HG02970 (cell line): ENCODE data around the gene VAMP1.
"Not testable (repeated sequence)": the region's sequence is repeated elsewhere in the genome, so short reads cannot be mapped to it uniquely, and the experiment has no call there.

Experiments used
- ATAC-seq: cut with Tn5 transposase; IDR thresholded peaks from one replicate; pipeline ENCODE4 v1.9.1; 2021; ENCODE audit warnings: mild to moderate bottlenecking, moderate library complexity, moderate number of reproducible peaks; ENCODE audit not compliant: unreplicated experiment, low FRiP score

Gene VAMP1

DNA sequence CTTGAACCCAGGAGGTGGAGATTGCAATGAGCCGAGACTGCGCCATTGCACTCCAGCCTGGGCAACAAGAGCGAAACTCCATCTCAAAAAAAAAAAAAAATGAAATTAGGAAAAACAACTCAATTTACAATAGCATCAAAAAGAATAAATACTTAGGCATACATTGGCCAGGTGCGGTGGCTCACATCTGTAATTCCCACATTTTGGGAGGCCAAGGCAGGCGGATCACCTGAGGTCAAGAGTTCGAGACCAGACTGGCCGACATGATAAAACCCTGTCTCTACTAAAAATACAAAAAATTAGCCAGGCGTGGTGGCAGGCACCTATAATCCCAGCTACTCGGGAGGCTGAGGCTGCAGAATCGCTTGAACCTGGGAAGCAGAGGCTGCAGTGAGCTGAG lies 42.7 kb downstream of the VAMP1 start:
- not testable (repeated sequence) for ATAC-seq

GRCh38 chr12:6426882-6427671 lies 43.4 kb downstream of the VAMP1 start:
- ATAC-seq, result peak; percentile 67

GRCh38 chr12:6425590-6426531 lies 44.6 kb downstream of the VAMP1 start:
- ATAC-seq, result no peak

GRCh38 chr12:6424866-6425265 lies 45.6 kb downstream of the VAMP1 start:
- ATAC-seq, result no peak

DNA sequence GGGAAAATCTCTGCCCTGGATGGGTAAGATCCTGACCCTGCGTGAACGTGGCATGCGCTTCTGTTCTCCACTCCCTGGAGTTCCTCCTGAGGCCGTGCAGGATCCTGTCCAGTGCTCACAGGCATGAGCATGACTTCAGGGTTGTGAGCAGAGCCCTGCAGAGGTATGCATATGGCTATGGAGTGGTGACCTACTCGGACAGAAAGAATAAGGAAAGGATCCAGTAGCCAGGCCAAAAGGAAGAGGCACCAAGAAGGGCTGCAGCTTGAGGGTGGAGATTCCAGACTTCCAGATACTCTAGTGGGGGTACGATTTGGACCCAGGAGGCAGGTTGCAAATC lies 46.5 kb downstream of the VAMP1 start:
- no peak for ATAC-seq

GRCh38 chr12:6423267-6424007 lies 47.0 kb downstream of the VAMP1 start:
- ATAC-seq, result no peak

GRCh38 chr12:6420364-6420763 lies 50.1 kb downstream of the VAMP1 start:
- ATAC-seq, result no peak

DNA sequence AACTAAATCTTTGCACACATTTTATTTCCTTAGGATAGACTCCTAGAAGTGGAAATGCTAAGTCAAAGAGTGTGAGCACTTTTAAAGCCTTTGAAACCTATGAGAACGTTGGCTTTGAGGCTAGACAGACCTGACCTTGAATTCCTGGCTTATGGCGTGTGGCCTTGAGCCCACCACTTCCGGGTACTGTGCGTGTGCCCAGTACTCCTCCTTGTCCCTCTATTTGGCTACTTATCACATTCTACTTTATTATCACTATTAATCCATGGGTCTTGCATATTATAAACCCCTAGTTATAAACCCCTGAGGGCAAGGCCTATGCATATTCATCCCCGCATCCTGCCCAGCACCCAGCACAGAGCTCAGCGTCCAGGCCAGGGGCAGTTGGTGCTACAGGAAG lies 51.7 kb downstream of the VAMP1 start:
- ATAC-seq, result no peak

DNA sequence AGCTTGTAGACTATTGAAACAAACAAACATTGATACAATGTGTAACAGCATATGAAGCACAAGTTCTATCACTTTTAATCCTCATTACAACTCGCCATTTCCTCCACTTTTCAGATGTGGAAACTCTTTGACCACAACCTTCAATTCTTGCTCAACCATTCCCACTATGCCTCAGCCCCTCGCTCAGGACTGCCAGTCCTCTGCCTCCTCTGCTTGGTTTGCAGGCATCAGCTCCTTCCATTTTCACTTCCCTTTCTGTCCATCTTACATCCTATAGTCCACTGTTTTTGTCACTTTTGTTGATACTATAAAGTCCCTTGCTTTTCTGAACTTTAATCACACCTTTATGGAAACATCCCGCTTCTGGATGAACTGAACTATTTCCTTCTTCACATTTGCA lies 53.9 kb downstream of the VAMP1 start:
- ATAC-seq, result no peak
